Left ventricle myocardium inferior (tissue), 1 donor: ENCODE measurements around the gene TMBIM6. TPM values are rescaled to one million over a fixed set of nuclear protein-coding genes. Genes with fewer than 3 reads are reported as not detected.

Experiments
- DNase-seq: peaks from one replicate; pipeline ENCODE4 v3.0.0-alpha.2; 2020
- H3K27ac ChIP-seq: fragments of 200-600 bp; replicated peaks from 2 replicates; pipeline ENCODE4 v1.8.0; 2021
- H3K27me3 ChIP-seq: fragments of 200-600 bp; 2 replicates; pipeline ENCODE4 v1.8.0; 2021; ENCODE audit warnings: low read depth
- H3K36me3 ChIP-seq: fragments of 200-600 bp; 2 replicates; pipeline ENCODE4 v1.8.0; 2021
- H3K4me1 ChIP-seq: fragments of 200-600 bp; 2 replicates; pipeline ENCODE4 v1.8.0; 2021
- H3K4me3 ChIP-seq: fragments of 200-600 bp; 2 replicates; pipeline ENCODE4 v1.8.0; 2021; ENCODE audit warnings: mild to moderate bottlenecking, moderate library complexity
- H3K9me3 ChIP-seq: fragments of 200-600 bp; replicated peaks from 2 replicates; pipeline ENCODE4 v1.8.0; 2021
- CTCF ChIP-seq: fragments of 200-600 bp; IDR thresholded peaks from 2 replicates; pipeline ENCODE4 v1.8.0; 2021; ENCODE audit warnings: antibody characterized with exemption, mild to moderate bottlenecking, borderline replicate concordance
- intact Hi-C: fragments of 100-400 bp; cut with micrococcal nuclease; formaldehyde crosslinking; loops from one replicate; pipeline ENCODE4 v1.11.0; 2022
- long read RNA-seq: library from polyadenylated mRNA; unstranded; transcript quantifications from one replicate; pipeline ENCODE4 v2.0.0, GENCODE V29; 2021
- total RNA-seq: library from RNA; stranded (reverse); fragmentation: NEBNext Ultra II Directional; extraction: Animal tissue kit (Norgen Biotek cat#: 25700); gene quantifications from one replicate; pipeline ENCODE4 v1.2.1, GENCODE V29; 2021
- donor health status: DM: no; HTN: yes; CAD: no; lungs with severe emphysema.

TMBIM6 gene
- 215 TPM for total RNA-seq
- long read RNA-seq, transcript TMBIM6-201 (10 exons, 2,836 nt), result major isoform, 98 of 165 reads
- long read RNA-seq, transcript TMBIM6-202 (9 exons, 2,598 nt), result minor isoform, 30 of 165 reads
- long read RNA-seq, partial matches to known transcripts, result 7 of 165 reads
- long read RNA-seq, other reads (novel, unspliced or antisense), result 26 of 165 reads

GRCh38 chr12:49740930-49741881 is at the start of gene TMBIM6:
Gene TMBIM6 (plus strand): TSS chr12:49741557. CDS start chr12:49752494, 10,937 bp downstream.
- Histone ChIP-seq H3K27ac (peak within 1 kb of the TSS; percentile 98), H3K9me3 (no peaks in the 10 kb centered on the region), H3K27me3 (no peaks in the 10 kb centered on the region), H3K36me3 (no peaks in the 10 kb centered on the region), H3K4me3 (peak within 1 kb of the TSS; percentile 89), H3K4me1 (peaks cover 48% of the 10 kb centered on the region)
- intact Hi-C loops, result no loop called here
- DNase-seq, result peak; percentile 99
- TF ChIP-seq CTCF, result peak; percentile 96

GRCh38 chr12:49692851-49693250 is 48.5 kb upstream of the TMBIM6 start:
- H3K4me3 ChIP-seq, result no peak overlapping the region
- H3K4me1 ChIP-seq, result peaks cover 62% of the 10 kb centered on the region
- no peak overlapping the region for H3K27ac ChIP-seq
- no peak for DNase-seq
- H3K36me3 ChIP-seq, result no peaks in the 10 kb centered on the region
- no peaks in the 10 kb centered on the region for H3K27me3 ChIP-seq
- H3K9me3 ChIP-seq, result no peaks in the 10 kb centered on the region
- intact Hi-C loops, result no loop called here
- no peak for TF ChIP-seq CTCF

- Histone ChIP-seq H3K4me1 (peaks cover 66% of the 10 kb centered on the region), H3K27ac (no peak overlapping the region), H3K27me3 (no peaks in the 10 kb centered on the region), H3K36me3 (no peaks in the 10 kb centered on the region), H3K4me3 (no peak overlapping the region), H3K9me3 (no peaks in the 10 kb centered on the region)
- TF ChIP-seq CTCF, result no peak
- no peak for DNase-seq
- intact Hi-C loops, result no loop called here
Measured at GRCh38 chr12:49693931-49694444, 47.4 kb upstream of the TMBIM6 start.

GRCh38 chr12:49696723-49697122 is 44.6 kb upstream of the TMBIM6 start:
- Histone ChIP-seq H3K9me3 (no peaks in the 10 kb centered on the region), H3K36me3 (no peaks in the 10 kb centered on the region), H3K4me3 (no peak overlapping the region), H3K27me3 (no peaks in the 10 kb centered on the region), H3K4me1 (peaks cover 63% of the 10 kb centered on the region), H3K27ac (peak overlapping the region; percentile 81)
- no peak for DNase-seq
- no peak for TF ChIP-seq CTCF
- intact Hi-C loops, result no loop called here

- no peak for TF ChIP-seq CTCF
- no peak for DNase-seq
- Histone ChIP-seq H3K9me3 (no peaks in the 10 kb centered on the region), H3K36me3 (no peaks in the 10 kb centered on the region), H3K4me1 (peaks cover 74% of the 10 kb centered on the region), H3K27me3 (no peaks in the 10 kb centered on the region), H3K27ac (peak overlapping the region; percentile 81), H3K4me3 (no peak overlapping the region)
- intact Hi-C loops, result no loop called here
Measured at GRCh38 chr12:49697808-49698207, 43.5 kb upstream of the TMBIM6 start.
